Activated CD4-positive, alpha-beta T cell treated with anti-CD3 and anti-CD28 coated beads for 48 hours (primary cell): ENCODE data around the gene TRAF7.
A peak's percentile ranks its signal among the peaks of the same experiment; 100 is the strongest.

Experiments
- DNase-seq: peaks from one replicate; pipeline ENCODE4 v3.0.0-alpha.2; 2020

TRAF7 gene

DNA sequence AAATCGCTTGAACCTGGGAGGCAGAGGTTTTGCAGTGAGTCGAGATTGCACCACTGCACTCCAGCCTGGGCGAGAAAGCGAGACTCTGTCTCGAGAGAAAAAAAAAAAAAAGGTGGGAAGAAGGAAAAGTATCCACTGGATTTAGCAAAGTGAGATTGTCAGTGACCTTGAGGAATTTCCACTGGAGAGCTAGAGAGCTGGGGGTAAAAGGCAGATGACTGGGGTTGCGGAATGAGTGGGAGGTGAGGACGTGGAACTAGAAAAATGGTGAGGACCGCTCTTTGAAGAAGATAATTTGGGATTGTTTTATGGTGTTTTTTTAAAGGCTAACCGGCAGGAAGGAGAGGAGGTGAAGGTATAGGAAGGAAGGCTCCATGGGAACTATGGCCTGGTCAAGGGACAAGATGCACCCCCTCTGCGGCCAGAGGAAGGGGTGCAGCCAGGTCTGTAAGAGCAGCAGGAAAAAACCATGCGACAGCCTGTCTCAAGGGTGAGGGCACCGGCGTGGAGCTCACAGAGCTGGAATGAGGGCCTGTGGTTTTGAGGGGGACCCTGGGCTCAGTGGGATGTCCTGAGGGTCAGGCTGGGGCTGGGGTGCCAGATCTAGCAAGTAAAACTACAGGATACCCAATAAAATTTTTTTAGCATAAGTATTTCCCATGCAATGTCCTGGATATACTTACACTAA lies 49.0 kb downstream of the TRAF7 start:
- no peak for DNase-seq

DNA sequence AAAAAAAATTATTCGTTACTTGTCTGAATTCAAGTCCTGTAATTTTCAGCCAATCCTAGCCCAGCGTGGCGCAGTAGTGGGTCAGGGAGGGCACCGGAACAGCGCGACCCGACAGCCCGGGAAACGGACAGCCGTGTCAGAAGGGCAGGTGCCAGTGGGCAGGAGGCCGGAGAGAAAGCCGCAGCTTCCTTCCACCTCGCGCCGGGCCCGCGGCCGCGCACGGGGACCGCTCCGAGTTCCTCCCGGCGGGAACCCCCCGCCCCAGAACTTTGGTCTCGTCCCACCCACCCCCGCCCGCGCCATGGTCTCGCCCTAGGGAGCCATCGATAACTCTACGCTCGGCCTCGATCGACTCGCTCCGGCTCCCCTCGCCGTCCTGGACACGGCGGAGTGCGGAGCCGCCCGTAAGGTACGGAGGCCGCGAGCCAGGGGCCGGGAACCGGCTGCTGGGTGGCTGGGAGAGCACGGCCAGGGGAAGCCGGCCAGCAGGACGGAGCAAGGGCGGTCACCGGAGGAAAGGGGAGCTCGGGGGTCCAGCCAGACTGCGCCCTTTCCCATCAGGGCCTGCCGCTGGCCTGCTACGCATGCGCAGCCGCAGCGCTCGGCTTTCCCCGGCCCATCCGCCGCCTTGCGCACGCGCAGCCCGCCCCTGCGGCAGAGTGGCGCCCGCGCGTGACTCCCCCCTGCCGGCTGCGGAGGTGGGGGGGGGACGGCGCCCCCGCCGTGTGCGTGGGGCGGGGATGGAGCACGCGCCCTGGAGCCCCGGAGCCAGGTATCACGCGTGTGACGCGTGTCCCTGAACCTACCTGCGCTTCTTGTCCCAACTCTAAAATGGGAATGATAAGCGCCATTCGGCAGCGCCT lies 49.8 kb downstream of the TRAF7 start, which contains the start of gene MLST8:
TSS of gene MLST8 (plus strand) at position 351 of the 863 bp plus-strand sequence. CDS start 632 bp downstream, outside the sequence.
- DNase-seq: peak; percentile 89

DNA sequence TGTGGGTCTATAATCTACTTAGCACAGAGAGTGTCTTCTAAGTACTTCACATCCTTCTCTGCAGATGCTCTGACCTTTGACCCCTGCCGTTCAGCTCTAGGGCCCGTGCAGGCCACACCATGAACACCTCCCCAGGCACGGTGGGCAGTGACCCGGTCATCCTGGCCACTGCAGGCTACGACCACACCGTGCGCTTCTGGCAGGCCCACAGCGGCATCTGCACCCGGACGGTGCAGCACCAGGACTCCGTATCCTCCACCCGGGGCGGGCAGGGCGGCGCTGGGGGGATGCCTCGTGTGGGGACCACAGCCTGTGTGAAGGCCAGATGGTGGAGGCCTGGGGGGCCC lies 50.4 kb downstream of the TRAF7 start:
- DNase-seq: no peak

DNA sequence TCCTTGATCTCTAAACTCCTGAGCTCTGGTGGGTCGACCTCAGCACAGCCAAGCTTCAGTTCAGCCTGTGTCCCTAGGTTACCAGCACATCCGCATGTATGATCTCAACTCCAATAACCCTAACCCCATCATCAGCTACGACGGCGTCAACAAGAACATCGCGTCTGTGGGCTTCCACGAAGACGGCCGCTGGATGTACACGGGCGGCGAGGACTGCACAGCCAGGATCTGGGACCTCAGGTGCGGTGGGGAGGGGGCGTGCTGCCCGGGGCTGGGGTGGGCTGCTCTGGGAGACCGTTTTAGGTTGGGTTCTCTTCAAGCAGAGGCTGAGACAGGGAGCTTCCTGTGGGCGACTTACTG lies 50.8 kb downstream of the TRAF7 start:
- no peak for DNase-seq

- no peak for DNase-seq
These were observed 51.3 kb downstream of the TRAF7 start for GRCh38 chr16:2206780-2207433.

- DNase-seq: no peak
These were observed 52.3 kb downstream of the TRAF7 start for GRCh38 chr16:2207872-2208271.

DNA sequence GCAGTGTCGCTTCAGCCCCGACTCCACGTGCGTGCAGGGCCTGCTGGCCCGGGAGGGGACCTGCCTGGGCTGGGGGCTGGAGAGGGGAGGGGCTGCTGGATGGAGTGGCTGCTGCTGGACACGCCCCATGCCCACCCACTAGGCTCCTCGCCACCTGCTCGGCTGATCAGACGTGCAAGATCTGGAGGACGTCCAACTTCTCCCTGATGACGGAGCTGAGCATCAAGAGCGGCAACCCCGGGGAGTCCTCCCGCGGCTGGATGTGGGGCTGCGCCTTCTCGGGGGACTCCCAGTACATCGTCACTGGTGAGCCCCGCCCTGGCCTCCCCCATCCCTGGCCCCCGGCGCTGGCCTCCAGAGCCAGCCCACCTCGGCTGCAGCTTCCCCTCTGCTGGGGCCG lies 52.7 kb downstream of the TRAF7 start:
- no peak for DNase-seq

DNA sequence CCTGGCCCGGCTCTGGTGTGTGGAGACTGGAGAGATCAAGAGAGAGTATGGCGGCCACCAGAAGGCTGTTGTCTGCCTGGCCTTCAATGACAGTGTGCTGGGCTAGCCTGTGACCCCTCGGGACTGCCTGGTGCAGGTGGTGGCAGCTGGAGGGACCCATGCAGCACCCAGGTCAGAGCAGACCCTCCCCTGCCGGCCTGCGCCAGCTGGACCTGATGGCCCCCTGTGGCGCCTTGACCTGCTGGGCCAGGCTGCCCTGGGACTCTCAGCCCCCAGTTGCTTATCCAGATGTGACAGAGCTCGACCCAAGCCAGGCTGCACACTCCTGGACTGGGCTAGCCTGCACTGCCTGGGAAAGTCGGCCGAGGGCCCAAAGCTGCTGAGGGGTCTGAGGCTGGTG lies 53.2 kb downstream of the TRAF7 start:
- DNase-seq: no peak

- no peak for DNase-seq
These were observed 53.9 kb downstream of the TRAF7 start for GRCh38 chr16:2209258-2210008.

GRCh38 chr16:2210009-2210332 lies 54.4 kb downstream of the TRAF7 start:
- no peak for DNase-seq

DNA sequence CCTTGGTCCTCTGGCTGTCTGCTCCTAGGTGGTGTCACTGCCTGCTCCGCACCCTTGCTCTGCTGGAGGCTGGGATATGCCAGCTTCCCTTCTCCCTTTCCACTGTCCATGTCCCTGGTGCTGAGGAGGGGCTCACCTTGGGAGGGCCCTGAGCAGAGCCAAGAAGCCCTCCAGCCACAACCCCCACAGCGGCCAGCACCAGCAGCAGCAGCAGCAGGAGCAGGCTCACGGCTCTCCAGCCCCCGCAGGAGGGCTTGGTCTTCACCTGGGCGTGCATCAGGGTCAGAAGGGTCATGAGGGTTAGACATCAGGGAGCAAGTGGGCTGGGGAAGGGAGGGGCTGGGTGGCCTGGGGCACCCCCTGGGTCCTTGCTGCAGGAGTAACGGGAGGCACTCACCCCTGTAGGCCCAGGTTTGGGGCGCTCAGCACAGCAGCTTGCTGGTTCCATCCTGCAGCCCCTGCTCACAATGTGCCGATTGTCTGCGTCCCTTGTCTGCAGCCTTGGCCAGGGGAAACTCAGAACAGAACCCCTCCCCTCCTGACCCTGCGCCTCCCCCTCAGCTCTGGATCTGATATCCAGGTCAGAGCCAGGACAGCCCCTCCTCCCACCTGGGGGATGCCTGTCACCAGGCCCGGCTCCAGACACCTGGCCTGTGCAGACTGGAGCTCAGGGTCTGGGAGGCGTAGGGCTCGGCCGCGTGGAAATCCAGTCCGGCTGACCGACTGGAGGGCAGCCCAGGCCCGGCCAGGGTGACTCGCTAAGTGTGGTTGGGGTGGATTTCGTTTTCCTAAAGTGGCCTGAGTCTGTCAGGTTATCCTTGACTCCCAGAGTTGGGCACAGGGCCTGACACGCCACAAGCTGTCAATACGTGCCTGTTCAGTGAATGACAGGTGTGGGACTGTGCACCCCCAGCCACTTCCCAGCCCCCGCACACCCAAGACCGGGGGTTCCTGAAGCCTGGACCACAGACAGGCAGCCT lies 55.1 kb downstream of the TRAF7 start, which contains the start of gene BRICD5:
TSS of gene BRICD5 (minus strand) at position 478 of the 980 bp plus-strand sequence. CDS start at position 448, 30 bp downstream.
- no peak for DNase-seq

GRCh38 chr16:2211923-2212347 lies 56.4 kb downstream of the TRAF7 start:
- DNase-seq: no peak

DNA sequence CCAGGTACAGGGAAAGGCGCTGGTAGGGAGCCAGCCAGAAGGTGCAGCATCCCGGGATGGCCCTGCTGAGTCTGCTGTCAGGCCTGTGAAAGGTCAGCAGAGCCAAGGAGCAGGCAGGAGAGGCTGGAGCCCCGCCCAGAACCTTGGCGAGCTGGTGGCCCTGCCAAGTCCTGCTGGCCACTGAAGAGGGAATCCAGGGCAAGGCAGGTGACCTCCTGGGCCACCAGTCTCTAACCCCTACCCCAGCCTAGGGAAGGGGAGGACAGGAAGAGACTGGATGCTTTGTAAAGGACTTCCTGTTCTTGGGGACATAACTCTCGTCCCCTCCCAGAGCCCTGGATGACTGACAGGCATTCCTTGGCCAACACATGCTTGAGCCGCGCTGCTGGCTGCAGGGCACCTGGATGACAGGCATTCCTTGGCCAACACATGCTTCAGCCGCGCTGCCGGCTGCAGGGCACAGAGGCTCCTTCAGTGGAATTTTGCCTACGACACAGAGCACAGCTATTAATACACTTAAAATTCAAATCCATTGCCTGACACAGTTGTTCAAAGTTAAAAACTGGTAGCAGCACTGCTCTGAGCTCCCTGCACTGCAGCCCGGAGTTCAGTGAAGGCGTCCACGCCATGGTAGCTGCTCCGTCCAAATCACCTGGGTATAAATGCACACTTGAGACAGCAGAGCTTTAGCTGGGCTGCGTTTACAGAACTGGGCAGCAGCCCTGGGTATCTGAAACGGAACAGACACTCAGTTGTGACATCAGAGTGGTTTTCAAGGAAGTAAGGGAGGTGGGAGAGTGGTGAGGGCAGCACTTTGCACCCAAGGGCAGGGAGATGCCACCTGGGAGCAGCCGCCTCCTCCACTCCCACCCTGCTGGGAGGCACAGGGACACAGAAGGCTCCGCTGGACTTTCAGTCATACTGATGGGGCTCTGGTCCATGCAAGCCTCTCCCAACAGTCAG lies 57.1 kb downstream of the TRAF7 start:
- no peak for DNase-seq

GRCh38 chr16:2213817-2214718 lies 58.5 kb downstream of the TRAF7 start:
- no peak for DNase-seq

DNA sequence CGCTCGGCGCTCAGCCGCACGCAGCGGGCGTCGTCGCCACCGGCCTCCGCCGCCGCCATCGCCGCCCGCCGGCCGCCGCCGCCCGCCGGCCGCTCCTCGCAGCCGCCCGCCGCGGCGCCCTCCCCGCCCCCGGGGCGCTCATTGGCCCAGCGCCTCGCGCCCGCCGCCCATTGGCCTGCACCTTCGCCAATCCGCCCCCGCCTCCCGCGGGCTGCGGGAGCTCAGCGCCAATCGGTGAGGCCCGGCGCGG lies 59.1 kb downstream of the TRAF7 start, which contains the start of gene PGP:
TSS of gene PGP (minus strand) at position 122 of the 250 bp plus-strand sequence. CDS start at position 59, 63 bp downstream.
- no peak for DNase-seq

- DNase-seq: no peak
These were observed 60.7 kb downstream of the TRAF7 start for GRCh38 chr16:2216330-2216729.

- DNase-seq: peak; percentile 100
These were observed 67.8 kb downstream of the TRAF7 start, which contains the start of gene E4F1 for GRCh38 chr16:2223221-2223941. TSS of gene E4F1 (plus strand) at chr16:2223591. CDS start at chr16:2223614, 23 bp downstream.

- peak; percentile 48 for DNase-seq
These were observed 68.4 kb downstream of the TRAF7 start for GRCh38 chr16:2223942-2224486.
